GM19238 (cell line): Measurements from ENCODE around the gene GJC1.

Experiments
- DNase-seq: peaks from one replicate; pipeline ENCODE4 v3.0.0; 2011; ENCODE audit warnings: low spot score; ENCODE audit not compliant: insufficient read length

The GJC1 gene

GRCh38 chr17:44778656-44779210, 51.4 kb downstream of the GJC1 start:
- DNase-seq = no peak

- no peak for DNase-seq
Measured at GRCh38 chr17:44777394-44778348, 52.4 kb downstream of the GJC1 start.

- DNase-seq = no peak
Measured at GRCh38 chr17:44776628-44777393, 53.3 kb downstream of the GJC1 start.

- DNase-seq = no peak
Measured at GRCh38 chr17:44775838-44776621, 54.1 kb downstream of the GJC1 start.

GRCh38 chr17:44775136-44775837, 54.8 kb downstream of the GJC1 start:
- DNase-seq = peak; percentile 99

- DNase-seq = peak; percentile 92
Measured at GRCh38 chr17:44774271-44775135, 55.6 kb downstream of the GJC1 start.

GRCh38 chr17:44773140-44773539, 56.9 kb downstream of the GJC1 start:
- no peak for DNase-seq

- DNase-seq = no peak
Measured at GRCh38 chr17:44772308-44773045, 57.6 kb downstream of the GJC1 start.

GRCh38 chr17:44770166-44770925, 59.7 kb downstream of the GJC1 start:
- no peak for DNase-seq

GRCh38 chr17:44769647-44770084, 60.4 kb downstream of the GJC1 start:
- DNase-seq = no peak

GRCh38 chr17:44769230-44769629, 60.9 kb downstream of the GJC1 start:
- no peak for DNase-seq

GRCh38 chr17:44768505-44769142, 61.5 kb downstream of the GJC1 start:
- DNase-seq = no peak

GRCh38 chr17:44767493-44767892, 62.6 kb downstream of the GJC1 start:
- DNase-seq = no peak

- no peak for DNase-seq
Measured at GRCh38 chr17:44766409-44767038, 63.6 kb downstream of the GJC1 start.

- DNase-seq = no peak
Measured at GRCh38 chr17:44765965-44766364, 64.1 kb downstream of the GJC1 start.

GRCh38 chr17:44763170-44763569, 66.9 kb downstream of the GJC1 start:
- DNase-seq = no peak
